Inferior parietal cortex (tissue), 1 donor: Measurements from ENCODE around the gene PTCHD4.
"Not testable (repeated sequence)": the region's sequence is repeated elsewhere in the genome, so short reads cannot be mapped to it uniquely, and the experiment has no call there.

Experiments used
- DNase-seq: peaks from one replicate; pipeline ENCODE4 v3.0.0-alpha.2; 2016; ENCODE audit errors: extremely low spot score

Gene PTCHD4

DNA sequence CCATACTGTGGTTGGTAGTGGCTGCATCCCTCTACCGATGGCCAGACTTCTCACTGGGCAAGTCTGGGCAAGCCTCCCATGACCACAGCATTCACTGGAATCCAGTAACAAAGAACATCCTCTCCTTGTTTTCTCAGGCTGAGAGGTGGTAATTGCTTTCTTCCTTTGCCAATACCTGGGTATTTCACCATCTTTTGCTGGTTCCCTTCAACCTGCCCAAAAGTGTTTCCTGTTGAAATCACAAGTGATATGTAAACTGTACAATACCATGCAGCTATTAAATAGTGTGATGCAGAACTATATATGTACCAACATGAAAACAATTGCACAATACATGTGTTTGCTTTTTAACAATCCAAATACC is at the start of gene PTCHD4:
Gene PTCHD4, minus strand, starts transcription at position 55 of the 364 bp plus-strand sequence. CDS start 42,240 bp downstream, outside the sequence.
- DNase-seq: no peak

DNA sequence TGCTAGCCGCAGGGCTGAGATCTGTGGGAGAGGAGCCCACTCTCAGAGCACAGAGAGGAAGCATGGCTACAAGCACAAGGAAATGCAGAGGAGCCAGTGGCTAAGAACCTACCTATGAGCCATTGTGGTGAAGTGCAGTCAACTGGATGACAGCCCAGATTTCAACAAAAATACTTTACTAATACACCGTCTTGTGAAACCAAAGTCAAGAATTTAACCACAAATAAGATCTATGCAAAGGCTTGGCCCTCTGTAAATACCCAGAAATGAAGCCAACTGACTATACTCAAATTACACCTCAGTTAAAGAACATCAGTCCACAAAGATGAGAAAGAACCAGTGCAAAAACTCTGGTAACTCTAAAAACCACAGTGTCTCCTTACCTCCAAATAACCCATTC is 40.1 kb upstream of the PTCHD4 start:
- no peak for DNase-seq

DNA sequence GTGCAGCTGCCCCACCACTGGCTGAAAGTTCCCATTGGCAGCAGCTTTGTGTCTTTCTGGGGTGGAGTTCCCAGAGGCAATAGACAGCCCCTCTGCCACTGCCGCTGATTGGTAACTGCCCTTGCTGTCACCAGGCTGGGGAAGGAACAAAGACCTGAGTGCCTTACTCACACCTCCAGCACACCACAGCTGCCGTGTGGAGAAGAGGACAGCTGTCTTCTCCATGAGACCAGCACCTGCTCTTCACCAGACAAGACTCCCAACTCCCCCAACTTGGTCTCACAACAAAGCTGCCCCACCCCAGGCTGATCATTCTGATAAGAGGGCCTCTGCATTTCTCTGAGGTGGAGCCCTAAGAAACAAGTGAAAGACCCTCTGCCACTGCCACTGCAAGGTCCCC is 39.7 kb upstream of the PTCHD4 start:
- no peak for DNase-seq

GRCh38 chr6:48147051-48147450 is 36.1 kb upstream of the PTCHD4 start:
- no peak for DNase-seq

- DNase-seq: no peak
Observed at GRCh38 chr6:48144021-48144420, 33.0 kb upstream of the PTCHD4 start.

DNA sequence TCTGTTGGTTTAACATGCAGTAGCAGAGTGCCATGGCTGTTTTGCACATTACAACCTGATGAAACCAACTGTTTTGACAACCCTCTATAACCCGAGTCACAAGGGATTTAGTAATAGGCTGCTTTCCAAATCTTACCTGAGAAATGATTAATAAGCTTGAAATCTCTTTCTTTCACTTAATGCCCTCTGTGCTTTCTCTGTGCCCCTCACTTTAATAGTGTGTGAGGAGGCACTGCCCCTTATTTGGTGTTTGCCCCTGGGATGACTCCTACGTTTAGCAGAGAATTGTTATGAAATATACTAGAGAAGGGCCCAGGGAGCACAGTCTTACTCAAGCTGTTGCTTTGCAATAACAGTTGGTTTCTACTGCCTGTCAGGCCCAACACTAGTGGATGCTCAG is 31.0 kb upstream of the PTCHD4 start:
- no peak for DNase-seq

GRCh38 chr6:48139818-48140614 is 29.0 kb upstream of the PTCHD4 start:
- DNase-seq: no peak

DNA sequence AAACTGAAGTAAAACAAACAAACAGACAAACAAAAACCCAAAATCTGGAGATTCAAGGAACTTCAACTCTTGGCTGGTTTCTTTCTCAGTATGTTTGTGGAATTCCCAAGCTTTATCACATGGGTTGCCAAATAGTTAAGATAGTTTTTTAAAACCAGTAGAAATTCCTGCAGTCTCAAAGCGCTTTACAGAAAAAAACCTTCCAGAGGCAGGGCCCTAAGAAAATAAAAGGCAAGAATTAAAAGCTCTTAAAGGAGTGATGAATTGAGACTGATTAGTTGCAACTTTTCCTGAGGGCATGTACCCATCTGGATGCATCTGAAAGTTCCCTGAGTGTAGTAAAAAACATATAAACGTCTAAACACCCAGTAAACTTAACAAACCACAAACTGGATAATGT is 25.9 kb upstream of the PTCHD4 start:
- no peak for DNase-seq

DNA sequence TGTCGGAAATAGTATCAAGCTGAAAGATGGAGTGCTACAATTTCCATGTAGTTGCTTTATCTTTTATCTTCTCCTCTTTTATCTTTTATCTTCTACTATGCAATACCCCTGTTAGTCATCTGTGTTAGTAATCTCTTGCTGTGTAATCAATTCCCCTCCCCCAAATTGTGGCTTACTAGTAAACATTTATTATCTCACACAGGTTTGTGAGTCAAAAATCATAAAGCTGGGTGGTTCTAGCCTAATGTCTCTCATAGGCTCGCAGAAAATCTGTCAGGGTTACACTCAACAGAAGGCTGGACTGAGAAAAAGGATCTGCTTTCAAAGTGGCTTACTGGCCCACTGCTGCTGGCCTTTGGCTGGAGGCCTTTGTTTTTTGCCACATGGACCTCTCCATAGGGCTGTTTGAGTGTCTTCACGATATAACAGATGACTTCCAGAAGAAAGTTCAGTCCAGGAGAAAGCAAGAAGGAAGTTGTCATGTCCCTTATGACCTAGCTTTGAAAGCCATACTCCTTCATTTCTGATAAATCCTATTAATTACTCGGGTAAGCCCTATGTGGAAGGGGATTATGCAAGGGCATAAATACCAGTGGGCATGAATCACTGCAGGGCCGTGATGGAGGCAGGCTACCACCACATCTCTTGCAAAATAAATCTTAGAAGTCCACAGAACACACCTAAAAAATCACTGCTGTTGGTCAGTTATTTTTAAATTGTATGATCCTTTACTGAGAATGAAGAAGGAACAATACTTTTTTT is 24.5 kb upstream of the PTCHD4 start:
- DNase-seq: no peak

DNA sequence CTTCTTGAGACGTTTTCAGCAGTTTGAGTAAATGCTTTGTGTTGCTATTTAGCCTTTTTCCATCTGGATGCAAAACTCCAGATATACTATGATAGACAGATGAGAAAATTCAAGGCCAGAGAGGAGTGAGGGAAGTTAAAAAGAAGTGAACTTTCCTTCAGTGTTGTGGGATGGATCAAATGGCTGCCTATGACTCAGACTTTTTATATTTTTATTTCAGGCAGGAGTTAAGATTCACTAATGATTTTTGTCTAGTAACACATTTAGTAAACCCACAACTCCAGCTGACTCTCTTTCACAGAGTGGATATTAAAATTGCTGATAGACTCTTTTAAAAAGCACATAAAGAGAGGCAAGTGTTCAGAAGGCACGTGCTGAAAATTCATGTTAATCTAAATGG is 23.2 kb upstream of the PTCHD4 start:
- no peak for DNase-seq

- no peak for DNase-seq
Observed at GRCh38 chr6:48123601-48124000, 12.6 kb upstream of the PTCHD4 start.

GRCh38 chr6:48121983-48122749 is 11.2 kb upstream of the PTCHD4 start:
- DNase-seq: not testable (repeated sequence)

- no peak for DNase-seq
Observed at GRCh38 chr6:48116699-48117645, 6.0 kb upstream of the PTCHD4 start.

GRCh38 chr6:48113130-48113529 is 2.1 kb upstream of the PTCHD4 start:
- DNase-seq: no peak

DNA sequence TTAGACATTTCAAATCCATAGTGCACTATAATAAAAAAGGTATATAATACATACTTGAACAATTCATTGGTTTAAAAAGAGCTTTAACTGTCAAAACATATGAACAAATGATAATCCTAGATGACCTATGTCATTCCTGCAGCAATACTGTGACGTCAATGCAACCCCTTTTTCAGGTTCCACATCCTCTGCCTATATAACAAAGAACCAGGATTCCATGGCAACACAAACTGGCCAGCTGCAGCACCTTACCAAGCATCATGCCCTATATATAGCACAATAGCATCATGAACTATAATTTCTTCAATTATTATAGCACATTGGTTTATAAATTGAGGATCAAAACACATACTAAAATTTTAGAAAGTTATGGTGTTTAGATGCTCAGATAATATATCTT is 578 bp upstream of the PTCHD4 start:
- DNase-seq: no peak

- no peak for DNase-seq
Observed at GRCh38 chr6:48110436-48111142, 408 bp downstream of the PTCHD4 start.

DNA sequence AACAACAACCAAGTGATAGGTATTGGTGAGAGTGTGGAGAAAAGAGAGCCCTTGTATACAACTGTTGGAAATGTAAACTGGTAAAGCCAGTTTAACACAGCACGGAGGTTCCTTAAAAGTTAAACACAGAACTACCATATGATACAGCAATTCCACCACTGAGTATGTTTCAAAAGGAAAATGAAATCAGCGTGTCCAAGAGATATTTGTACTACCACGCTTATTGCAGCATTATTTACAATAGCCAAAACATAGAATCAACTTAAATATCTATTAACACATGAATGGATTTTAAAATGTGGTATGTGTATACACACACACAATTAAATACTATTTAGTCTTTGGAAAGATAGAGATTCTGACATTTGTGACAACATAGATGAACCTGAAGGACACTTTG is 1.1 kb downstream of the PTCHD4 start:
- DNase-seq: no peak

DNA sequence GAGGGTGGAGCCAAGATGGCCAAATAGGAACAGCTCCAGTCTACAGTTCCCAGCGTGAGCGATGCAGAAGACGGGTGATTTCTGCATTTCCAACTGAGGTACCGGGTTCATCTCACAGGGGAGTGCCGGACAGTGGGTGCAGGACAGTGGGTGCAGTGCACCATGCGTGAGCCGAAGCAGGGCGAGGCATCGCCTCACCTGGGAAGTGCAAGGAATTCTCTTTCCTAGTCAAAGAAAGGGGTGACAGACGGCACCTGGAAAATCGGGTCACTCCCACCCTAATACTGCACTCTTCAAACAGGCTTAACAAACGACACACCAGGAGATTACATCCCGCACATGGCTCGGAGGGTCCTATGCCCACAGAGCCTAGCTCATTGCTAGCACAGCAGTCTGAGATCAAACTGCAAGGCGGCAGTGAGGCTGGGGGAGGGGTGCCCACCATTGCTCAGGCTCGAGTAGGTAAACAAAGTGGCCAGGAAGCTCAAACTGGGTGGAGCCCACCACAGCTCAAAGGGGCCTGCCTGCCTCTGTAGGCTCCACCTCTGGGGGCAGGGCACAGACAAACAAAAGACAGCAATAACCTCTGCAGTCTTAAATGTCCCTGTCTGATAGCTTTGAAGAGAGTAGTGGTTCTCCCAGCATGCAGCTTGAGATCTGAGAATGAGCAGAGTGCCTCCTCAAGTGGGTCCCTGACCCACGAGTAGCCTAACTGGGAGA is 8.4 kb downstream of the PTCHD4 start:
- DNase-seq: not testable (repeated sequence)

DNA sequence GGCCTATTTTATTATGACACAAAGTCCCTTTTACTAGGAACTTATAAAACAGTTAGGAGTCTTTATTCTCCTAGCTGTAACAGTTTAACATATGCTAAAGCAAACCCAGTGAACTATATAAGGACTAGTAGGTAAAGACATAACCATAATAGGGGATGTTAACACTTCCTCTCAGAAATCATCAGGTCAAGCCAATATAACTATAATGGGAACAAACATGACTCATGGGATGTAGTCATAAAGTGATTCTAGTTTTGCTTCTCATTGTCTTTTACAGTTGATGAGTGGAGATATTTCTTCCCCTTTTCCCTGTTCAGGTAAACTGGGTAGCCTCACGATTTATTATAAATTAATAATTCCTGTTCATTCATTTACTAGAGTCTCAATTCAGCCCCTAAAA is 9.7 kb downstream of the PTCHD4 start:
- DNase-seq: no peak

DNA sequence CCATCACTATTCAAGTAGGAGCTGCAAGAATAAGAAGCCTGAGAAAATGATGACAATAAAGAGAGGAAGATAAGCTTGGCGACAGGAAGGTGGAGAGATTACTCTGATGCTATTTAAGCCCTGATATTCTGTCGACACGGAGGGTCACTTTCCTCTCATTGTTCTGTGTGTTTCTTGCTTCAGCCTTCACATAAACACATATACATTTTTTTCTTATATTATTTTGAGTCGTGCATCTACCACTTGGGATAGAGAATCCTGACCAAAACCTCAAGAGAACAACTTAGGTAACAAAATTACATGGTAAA is 10.5 kb downstream of the PTCHD4 start:
- DNase-seq: no peak
